ENCODE data around the gene CAMK1D. TPM values are rescaled to one million over a fixed set of nuclear protein-coding genes. Genes with fewer than 3 reads are reported as not detected.

The CAMK1D gene
- total RNA-seq, 2 donors from 2014 or later: 4.8 to 14.5 TPM

GRCh38 chr10:12726971-12727831, 377.9 kb downstream of the CAMK1D start:
- Histone ChIP-seq H3K4me3 (no peak overlapping the region), H3K36me3 (no peaks in the 10 kb centered on the region), H3K27ac (no peak overlapping the region), H3K4me1 (replicated peaks) (no peaks in the 10 kb centered on the region), H3K27me3 (replicated peaks; ENCODE audit: insufficient read depth) (peaks cover 3% of the 10 kb centered on the region), H3K9me3 (no peaks in the 10 kb centered on the region)
- WGBS: 84% methylated on average over 19 of the region's 19 CpGs
- TF ChIP-seq POLR2AphosphoS5 (IDR thresholded peaks at IDR 0.05) (no peak), CTCF (IDR thresholded peaks at IDR 0.05) (no peak), POLR2A (IDR thresholded peaks at IDR 0.05) (no peak)
- intact Hi-C loops (cut with DNase I): loop anchor here (5.0 kb wide), 2 partner anchors 180 to 340 kb away; no protein-coding TSS in a partner anchor
- no peak for DNase-seq (ENCODE audit: low spot score)

- no peak overlapping the region for H3K27ac ChIP-seq
- intact Hi-C loops (cut with DNase I): loop anchor here (5.0 kb wide), 2 partner anchors 179 to 339 kb away; no protein-coding TSS in a partner anchor
- H3K36me3 ChIP-seq: no peaks in the 10 kb centered on the region
- 89% methylated on average over 10 of the region's 10 CpGs for WGBS
- TF ChIP-seq CTCF (IDR thresholded peaks at IDR 0.05): no peak
- H3K9me3 ChIP-seq: no peaks in the 10 kb centered on the region
- H3K27me3 ChIP-seq (replicated peaks; ENCODE audit: insufficient read depth): peaks cover 3% of the 10 kb centered on the region
- no peaks in the 10 kb centered on the region for H3K4me1 ChIP-seq (replicated peaks)
- no peak for DNase-seq (ENCODE audit: low spot score)
- H3K4me3 ChIP-seq: no peak overlapping the region
These were observed 378.5 kb downstream of the CAMK1D start for GRCh38 chr10:12727832-12728215.

GRCh38 chr10:12728494-12728893, 379.1 kb downstream of the CAMK1D start:
- Histone ChIP-seq H3K9me3 (no peaks in the 10 kb centered on the region), H3K36me3 (no peaks in the 10 kb centered on the region), H3K27ac (no peak overlapping the region), H3K27me3 (replicated peaks; ENCODE audit: insufficient read depth) (peaks cover 3% of the 10 kb centered on the region), H3K4me1 (replicated peaks) (no peaks in the 10 kb centered on the region), H3K4me3 (no peak overlapping the region)
- TF ChIP-seq POLR2A (IDR thresholded peaks at IDR 0.05) (no peak), POLR2AphosphoS5 (IDR thresholded peaks at IDR 0.05) (no peak), CTCF (IDR thresholded peaks at IDR 0.05) (no peak)
- DNase-seq (ENCODE audit: low spot score): no peak
- intact Hi-C loops (cut with DNase I): loop anchor here (5.0 kb wide), 2 partner anchors 179 to 339 kb away; no protein-coding TSS in a partner anchor
- 80% methylated on average over 12 of the region's 12 CpGs for WGBS

- no peak for DNase-seq (ENCODE audit: low spot score)
- H3K9me3 ChIP-seq: no peaks in the 10 kb centered on the region
- TF ChIP-seq POLR2A (IDR thresholded peaks at IDR 0.05) (no peak), CTCF (IDR thresholded peaks at IDR 0.05) (no peak), POLR2AphosphoS5 (IDR thresholded peaks at IDR 0.05) (no peak)
- intact Hi-C loops (cut with DNase I): loop anchor here (5.0 kb wide), 2 partner anchors 177 to 337 kb away; no protein-coding TSS in a partner anchor
- 97% methylated on average over 7 of the region's 7 CpGs for WGBS
- peaks cover 3% of the 10 kb centered on the region for H3K27me3 ChIP-seq (replicated peaks; ENCODE audit: insufficient read depth)
- H3K36me3 ChIP-seq: no peaks in the 10 kb centered on the region
- H3K4me1 ChIP-seq (replicated peaks): no peaks in the 10 kb centered on the region
- H3K27ac ChIP-seq: no peak overlapping the region
- H3K4me3 ChIP-seq: no peak overlapping the region
These were observed 380.5 kb downstream of the CAMK1D start for GRCh38 chr10:12729885-12730284.
